ENCODE data around the gene KATNIP. TPM values are rescaled to one million over a fixed set of nuclear protein-coding genes. Genes with fewer than 3 reads are reported as not detected.

The KATNIP gene
- total and polyA plus RNA-seq, 9 of the 15 experiments (the other 6 are each of a cell fraction or from before 2014, with no cell fraction given): 1.7 to 13.2 (median 8.0) TPM

GRCh38 chr16:27549746-27550581, at the start of gene KATNIP, which contains the start of gene GTF3C1 (continued):
- TF ChIP-seq, protein P1, sequence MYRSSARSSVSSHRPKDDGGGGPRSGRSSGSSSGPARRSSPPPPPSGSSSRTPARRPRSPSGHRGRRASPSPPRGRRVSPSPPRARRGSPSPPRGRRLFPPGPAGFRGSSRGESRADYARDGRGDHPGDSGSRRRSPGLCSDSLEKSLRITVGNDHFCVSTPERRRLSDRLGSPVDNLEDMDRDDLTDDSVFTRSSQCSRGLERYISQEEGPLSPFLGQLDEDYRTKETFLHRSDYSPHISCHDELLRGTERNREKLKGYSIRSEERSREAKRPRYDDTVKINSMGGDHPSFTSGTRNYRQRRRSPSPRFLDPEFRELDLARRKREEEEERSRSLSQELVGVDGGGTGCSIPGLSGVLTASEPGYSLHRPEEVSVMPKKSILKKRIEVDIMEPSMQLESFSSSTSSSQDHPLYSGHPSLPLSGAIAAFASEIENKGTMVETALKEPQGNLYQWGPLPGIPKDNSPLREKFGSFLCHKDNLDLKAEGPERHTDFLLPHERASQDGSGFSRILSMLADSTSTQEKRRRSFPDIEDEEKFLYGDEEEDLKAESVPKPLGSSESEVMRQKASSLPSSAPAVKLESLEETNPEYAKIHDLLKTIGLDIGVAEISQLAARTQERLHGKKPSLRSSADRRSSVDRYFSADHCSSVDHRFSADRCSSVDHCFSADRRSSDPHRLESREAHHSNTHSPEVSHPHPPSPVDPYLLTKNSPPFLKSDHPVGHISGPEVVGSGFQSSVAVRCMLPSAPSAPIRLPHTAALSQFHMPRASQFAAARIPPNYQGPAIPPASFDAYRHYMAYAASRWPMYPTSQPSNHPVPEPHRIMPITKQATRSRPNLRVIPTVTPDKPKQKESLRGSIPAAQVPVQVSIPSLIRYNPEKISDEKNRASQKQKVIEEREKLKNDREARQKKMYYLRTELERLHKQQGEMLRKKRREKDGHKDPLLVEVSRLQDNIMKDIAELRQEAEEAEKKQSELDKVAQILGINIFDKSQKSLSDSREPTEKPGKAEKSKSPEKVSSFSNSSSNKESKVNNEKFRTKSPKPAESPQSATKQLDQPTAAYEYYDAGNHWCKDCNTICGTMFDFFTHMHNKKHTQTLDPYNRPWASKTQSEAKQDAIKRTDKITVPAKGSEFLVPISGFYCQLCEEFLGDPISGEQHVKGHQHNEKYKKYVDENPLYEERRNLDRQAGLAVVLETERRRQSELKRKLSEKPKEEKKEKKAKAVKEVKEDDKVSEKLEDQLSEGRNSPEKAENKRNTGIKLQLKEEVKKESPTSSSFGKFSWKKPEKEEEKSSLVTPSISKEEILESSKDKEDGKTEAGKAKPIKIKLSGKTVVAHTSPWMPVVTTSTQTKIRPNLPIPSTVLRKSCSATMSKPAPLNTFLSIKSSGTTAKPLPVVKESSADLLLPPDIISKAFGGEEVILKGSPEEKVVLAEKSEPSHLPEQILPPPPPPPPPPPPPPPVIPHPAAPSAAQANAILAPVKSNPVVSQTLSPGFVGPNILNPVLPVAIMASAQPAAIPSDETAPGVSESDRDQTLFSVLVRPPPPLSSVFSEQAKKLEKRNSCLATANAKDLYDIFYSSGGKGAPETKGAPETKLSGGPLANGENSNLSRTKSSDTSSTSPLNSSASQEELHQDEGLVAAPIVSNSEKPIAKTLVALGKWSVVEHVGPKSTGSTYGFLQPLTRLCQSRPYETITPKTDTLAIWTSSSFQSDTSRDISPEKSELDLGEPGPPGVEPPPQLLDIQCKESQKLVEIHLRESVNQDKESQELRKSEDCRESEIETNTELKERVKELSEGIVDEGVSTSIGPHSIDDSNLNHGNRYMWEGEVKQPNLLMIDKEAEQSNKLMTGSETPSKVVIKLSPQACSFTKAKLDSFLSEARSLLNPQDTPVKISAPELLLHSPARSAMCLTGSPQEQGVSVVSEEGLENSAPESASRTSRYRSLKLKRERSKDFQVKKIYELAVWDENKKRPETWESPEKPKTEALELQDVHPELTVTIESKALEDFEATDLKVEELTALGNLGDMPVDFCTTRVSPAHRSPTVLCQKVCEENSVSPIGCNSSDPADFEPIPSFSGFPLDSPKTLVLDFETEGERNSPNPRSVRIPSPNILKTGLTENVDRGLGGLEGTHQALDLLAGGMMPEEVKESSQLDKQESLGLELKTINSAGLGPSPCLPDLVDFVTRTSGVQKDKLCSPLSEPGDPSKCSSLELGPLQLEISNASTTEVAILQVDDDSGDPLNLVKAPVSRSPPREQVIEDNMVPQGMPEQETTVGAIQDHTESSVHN (IDR thresholded peaks at IDR 0.05; ENCODE audit: borderline replicate concordance in 1 of 2, low read depth in 1 of 2): no peak
- TF ChIP-seq ZNF717 (CRISPR knock-in tag; IDR thresholded peaks at IDR 0.05) (no peak), CCNT2 (IDR thresholded peaks at IDR 0.05; ENCODE audit: borderline replicate concordance, extremely low read depth, insufficient read length, low read depth, low read length) (peak; percentile 30), ZNF165 (CRISPR knock-in tag; IDR thresholded peaks at IDR 0.05; ENCODE audit: borderline replicate concordance) (no peak), ATF7 (IDR thresholded peaks at IDR 0.05) (peak; percentile 100), PURB (CRISPR knock-in tag; IDR thresholded peaks at IDR 0.05; ENCODE audit: low read depth) (no peak), FIP1L1 (IDR thresholded peaks at IDR 0.05; ENCODE audit: low read depth, low read length, poor library complexity, severe bottlenecking) (no peak), SMAD1 (IDR thresholded peaks at IDR 0.05; ENCODE audit: low read depth, low read length, partially characterized antibody) (no peak), FOXO4 (CRISPR knock-in tag; IDR thresholded peaks at IDR 0.05) (no peak), ZNF124 (CRISPR knock-in tag; IDR thresholded peaks at IDR 0.05) (no peak), ZFP30 (CRISPR knock-in tag; IDR thresholded peaks at IDR 0.05; ENCODE audit: borderline replicate concordance) (no peak), ZNF830 (CRISPR knock-in tag; IDR thresholded peaks at IDR 0.05) (no peak), ZNF184 (CRISPR knock-in tag; IDR thresholded peaks at IDR 0.05) (no peak), SNIP1 (IDR thresholded peaks at IDR 0.05; ENCODE audit: low read depth) (no peak; the same call in 1 of the 2 replicates), TBL1XR1 (IDR thresholded peaks at IDR 0.05; ENCODE audit: low read length in 2 of 2) (no peak)
- TF ChIP-seq, protein P2, sequence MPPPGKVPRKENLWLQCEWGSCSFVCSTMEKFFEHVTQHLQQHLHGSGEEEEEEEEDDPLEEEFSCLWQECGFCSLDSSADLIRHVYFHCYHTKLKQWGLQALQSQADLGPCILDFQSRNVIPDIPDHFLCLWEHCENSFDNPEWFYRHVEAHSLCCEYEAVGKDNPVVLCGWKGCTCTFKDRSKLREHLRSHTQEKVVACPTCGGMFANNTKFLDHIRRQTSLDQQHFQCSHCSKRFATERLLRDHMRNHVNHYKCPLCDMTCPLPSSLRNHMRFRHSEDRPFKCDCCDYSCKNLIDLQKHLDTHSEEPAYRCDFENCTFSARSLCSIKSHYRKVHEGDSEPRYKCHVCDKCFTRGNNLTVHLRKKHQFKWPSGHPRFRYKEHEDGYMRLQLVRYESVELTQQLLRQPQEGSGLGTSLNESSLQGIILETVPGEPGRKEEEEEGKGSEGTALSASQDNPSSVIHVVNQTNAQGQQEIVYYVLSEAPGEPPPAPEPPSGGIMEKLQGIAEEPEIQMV (tag; conservative IDR thresholded peaks at IDR 0.05; ENCODE audit: low read depth): no peak

All from K562 (cell line).